ENCODE data around the gene S100A7A. TPM values are rescaled to one million over a fixed set of nuclear protein-coding genes. Genes with fewer than 3 reads are reported as not detected.

Gene S100A7A
- total and polyA plus RNA-seq, 3 donors from 2014 or later = not detected

- Histone ChIP-seq H3K4me3 (no peak overlapping the region), H3K27me3 (no peaks in the 10 kb centered on the region), H3K27ac (no peak overlapping the region), H3K36me3 (ENCODE audit: low read depth, missing control alignments) (no peaks in the 10 kb centered on the region), H3K9me3 (no peaks in the 10 kb centered on the region), H3K4me1 (no peaks in the 10 kb centered on the region)
- WGBS, 2 donors = 87 to 93% methylated on average over 2 of the region's 2 CpGs
- no peak for TF ChIP-seq CTCF (IDR thresholded peaks at IDR 0.05)
- no peak for TF ChIP-seq POLR2A (IDR thresholded peaks at IDR 0.05)
- intact Hi-C loops (cut with DNase I; ENCODE audit: low total_unique reads) = no loop called here
- DNase-seq = no peak
Observed at GRCh38 chr1:153372571-153372970, 43.7 kb upstream of the S100A7A start.

GRCh38 chr1:153374071-153374470 is 42.2 kb upstream of the S100A7A start:
- WGBS, 2 donors = 81 to 87% methylated on average over 2 of the region's 2 CpGs
- intact Hi-C loops (cut with DNase I; ENCODE audit: low total_unique reads) = no loop called here
- no peaks in the 10 kb centered on the region for H3K9me3 ChIP-seq
- no peaks in the 10 kb centered on the region for H3K4me1 ChIP-seq
- no peak for DNase-seq
- no peak for TF ChIP-seq CTCF (IDR thresholded peaks at IDR 0.05)
- no peak for TF ChIP-seq POLR2A (IDR thresholded peaks at IDR 0.05)
- no peak overlapping the region for H3K27ac ChIP-seq
- no peaks in the 10 kb centered on the region for H3K27me3 ChIP-seq
- H3K4me3 ChIP-seq = no peak overlapping the region
- no peaks in the 10 kb centered on the region for H3K36me3 ChIP-seq (ENCODE audit: low read depth, missing control alignments)

GRCh38 chr1:153375511-153375910 is 40.8 kb upstream of the S100A7A start, which contains the start of gene S100A12:
Gene S100A12 (minus strand): TSS chr1:153375621. CDS start chr1:153374592, 1,029 bp downstream.
- 81 to 94% methylated on average over 1 of the region's 1 CpG for WGBS, 2 donors
- intact Hi-C loops (cut with DNase I; ENCODE audit: low total_unique reads) = no loop called here
- H3K27ac ChIP-seq = no peak within 1 kb of the TSS
- DNase-seq = no peak
- H3K4me3 ChIP-seq = no peak within 1 kb of the TSS
- H3K4me1 ChIP-seq = no peaks in the 10 kb centered on the region
- H3K36me3 ChIP-seq (ENCODE audit: low read depth, missing control alignments) = no peaks in the 10 kb centered on the region
- no peaks in the 10 kb centered on the region for H3K9me3 ChIP-seq
- TF ChIP-seq POLR2A (IDR thresholded peaks at IDR 0.05) = no peak
- TF ChIP-seq CTCF (IDR thresholded peaks at IDR 0.05) = no peak
- H3K27me3 ChIP-seq = no peaks in the 10 kb centered on the region

GRCh38 chr1:153379591-153379990 is 36.7 kb upstream of the S100A7A start:
- no peak for DNase-seq
- no peak for TF ChIP-seq CTCF (IDR thresholded peaks at IDR 0.05)
- TF ChIP-seq POLR2A (IDR thresholded peaks at IDR 0.05) = no peak
- Histone ChIP-seq H3K27ac (no peak overlapping the region), H3K27me3 (no peaks in the 10 kb centered on the region), H3K9me3 (no peaks in the 10 kb centered on the region), H3K36me3 (ENCODE audit: low read depth, missing control alignments) (no peaks in the 10 kb centered on the region), H3K4me3 (no peak overlapping the region), H3K4me1 (no peaks in the 10 kb centered on the region)
- intact Hi-C loops (cut with DNase I; ENCODE audit: low total_unique reads) = no loop called here
- WGBS, 2 donors = 71 to 72% methylated on average over 9 to 10 of the region's 10 CpGs

- TF ChIP-seq POLR2A (IDR thresholded peaks at IDR 0.05) (no peak), CTCF (IDR thresholded peaks at IDR 0.05) (no peak)
- Histone ChIP-seq H3K27me3 (no peaks in the 10 kb centered on the region), H3K27ac (no peak overlapping the region), H3K36me3 (ENCODE audit: low read depth, missing control alignments) (no peaks in the 10 kb centered on the region), H3K4me3 (no peak overlapping the region), H3K4me1 (no peaks in the 10 kb centered on the region), H3K9me3 (no peaks in the 10 kb centered on the region)
- no peak for DNase-seq
- WGBS, 2 donors = 80 to 81% methylated on average over 23 of the region's 23 CpGs
- intact Hi-C loops (cut with DNase I; ENCODE audit: low total_unique reads) = no loop called here
Observed at GRCh38 chr1:153380711-153381110, 35.6 kb upstream of the S100A7A start.
